Stimulated activated memory B cell treated with anti-CD40 and anti-IgM and Interleukin-4, amounts not matched to agents 10 μg/mL and 1 μg/mL and 100 μg/mL, for 72 hours (primary cell): ENCODE data around the gene RNF144A.

Experiments used
- ATAC-seq: fragments of 150-1000 bp; cut with Tn5 transposase; 2 replicates; pipeline ENCODE4 v1.10.0; 2021
- H3K27ac Mint-ChIP-seq: one replicate; pipeline ENCODE4 v1.8.0; 2022; ENCODE audit warnings: mild to moderate bottlenecking, mixed read lengths
- H3K27me3 Mint-ChIP-seq: one replicate; pipeline ENCODE4 v1.8.0; 2022; ENCODE audit warnings: mixed read lengths
- H3K36me3 Mint-ChIP-seq: one replicate; pipeline ENCODE4 v1.8.0; 2022; ENCODE audit warnings: mixed read lengths
- H3K4me1 Mint-ChIP-seq: one replicate; pipeline ENCODE4 v1.8.0; 2022; ENCODE audit warnings: mixed read lengths
- H3K4me3 Mint-ChIP-seq: one replicate; pipeline ENCODE4 v1.8.0; 2022; ENCODE audit warnings: mild to moderate bottlenecking, moderate library complexity, mixed read lengths
- H3K9me3 Mint-ChIP-seq: one replicate; pipeline ENCODE4 v1.8.0; 2022; ENCODE audit warnings: mixed read lengths

The RNF144A gene

DNA sequence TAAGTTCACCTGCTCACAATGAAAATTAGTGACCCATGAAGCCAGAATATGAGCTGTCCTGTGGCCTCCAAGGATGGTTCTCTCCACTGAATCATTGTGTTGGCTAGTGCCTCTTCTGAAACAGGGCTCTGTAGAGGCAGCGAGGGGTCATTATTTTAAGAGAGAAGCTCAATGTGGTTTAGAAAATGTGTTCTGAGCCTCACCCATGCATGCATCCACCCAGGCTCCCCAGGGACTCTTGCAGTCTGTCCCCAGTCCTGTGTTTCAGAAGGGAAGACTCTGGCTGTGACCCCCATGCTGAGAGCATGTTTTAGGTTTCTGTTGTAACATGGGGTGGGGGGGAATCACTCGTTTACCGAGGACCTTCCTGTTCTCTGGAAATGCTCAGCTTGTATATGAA lies 135.2 kb downstream of the RNF144A start:
- H3K36me3 Mint-ChIP-seq = peaks cover 5% of the 10 kb centered on the region

DNA sequence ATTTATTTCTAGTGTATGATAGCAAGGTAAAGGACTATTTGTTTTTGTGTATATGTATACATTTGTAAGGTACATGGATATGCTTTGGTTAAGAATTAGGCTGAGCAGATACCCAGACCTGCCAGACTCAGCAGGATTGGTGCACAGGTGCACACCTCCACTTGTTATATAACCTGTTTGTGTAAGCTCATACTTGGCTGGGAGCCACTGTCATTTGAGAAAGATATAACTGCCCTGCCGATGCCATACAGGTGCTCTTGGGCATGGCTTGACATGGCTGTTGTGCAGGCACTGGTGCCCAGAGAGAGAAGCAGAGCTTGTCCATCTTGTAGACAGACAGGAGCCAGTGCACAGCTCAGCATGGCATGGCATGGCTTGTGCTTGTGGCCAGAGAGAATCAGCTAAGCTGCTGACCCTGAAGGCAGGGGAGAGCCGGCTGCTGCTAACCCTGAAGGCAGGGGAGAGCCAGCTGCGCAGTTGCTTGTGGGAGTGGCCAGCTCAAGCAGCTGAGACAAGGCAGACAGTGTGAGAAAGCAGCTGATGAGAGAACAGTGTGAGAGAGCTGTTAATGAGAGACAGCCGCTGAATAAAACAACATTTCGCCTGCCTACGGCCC lies 136.5 kb downstream of the RNF144A start:
- H3K27ac Mint-ChIP-seq = no peak overlapping the region
- H3K27me3 Mint-ChIP-seq = peaks cover 21% of the 10 kb centered on the region
- peaks cover 4% of the 10 kb centered on the region for H3K36me3 Mint-ChIP-seq
- H3K4me3 Mint-ChIP-seq = no peak overlapping the region
- ATAC-seq = no peak
- peaks cover 21% of the 10 kb centered on the region for H3K4me1 Mint-ChIP-seq
- H3K9me3 Mint-ChIP-seq = peaks cover 9% of the 10 kb centered on the region

More for the DNA sequence above, 135.2 kb downstream of the RNF144A start:
- H3K27me3 Mint-ChIP-seq = peaks cover 34% of the 10 kb centered on the region
- peak; percentile 85 for ATAC-seq
- no peak overlapping the region for H3K4me3 Mint-ChIP-seq
- peaks cover 9% of the 10 kb centered on the region for H3K9me3 Mint-ChIP-seq
- no peak overlapping the region for H3K27ac Mint-ChIP-seq
- H3K4me1 Mint-ChIP-seq = peaks cover 12% of the 10 kb centered on the region

DNA sequence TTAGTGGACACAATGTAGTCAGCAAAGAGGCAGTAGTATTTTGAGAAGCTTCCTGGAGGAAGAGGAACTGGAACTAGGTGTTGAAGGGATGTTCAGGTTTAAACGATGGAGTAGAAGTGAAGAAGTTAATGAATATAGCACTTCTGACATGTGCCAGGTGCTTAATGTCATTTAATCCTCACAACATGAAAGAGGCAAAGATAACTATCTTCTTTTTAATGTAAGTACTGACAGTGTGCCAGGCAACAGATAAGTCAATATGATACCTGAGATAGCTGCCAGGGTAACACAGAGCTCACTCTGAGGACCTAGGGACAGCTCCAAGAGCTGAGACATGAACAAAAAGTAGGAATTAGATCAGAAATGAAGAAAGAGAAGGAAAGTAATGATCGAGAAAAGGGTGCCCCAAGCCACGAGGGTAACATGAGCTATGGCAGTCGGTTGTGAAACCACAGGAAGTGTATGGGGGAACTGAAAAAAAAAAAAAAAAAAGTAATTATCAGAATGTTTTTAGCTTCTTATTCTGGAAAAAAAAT lies 140.7 kb downstream of the RNF144A start:
- Mint-ChIP-seq H3K9me3 (peaks cover under 1% of the 10 kb centered on the region), H3K4me1 (peaks cover 17% of the 10 kb centered on the region), H3K27me3 (peaks cover 9% of the 10 kb centered on the region), H3K4me3 (no peak overlapping the region), H3K27ac (no peak overlapping the region), H3K36me3 (peaks cover 2% of the 10 kb centered on the region)
- ATAC-seq = peak; percentile 59

DNA sequence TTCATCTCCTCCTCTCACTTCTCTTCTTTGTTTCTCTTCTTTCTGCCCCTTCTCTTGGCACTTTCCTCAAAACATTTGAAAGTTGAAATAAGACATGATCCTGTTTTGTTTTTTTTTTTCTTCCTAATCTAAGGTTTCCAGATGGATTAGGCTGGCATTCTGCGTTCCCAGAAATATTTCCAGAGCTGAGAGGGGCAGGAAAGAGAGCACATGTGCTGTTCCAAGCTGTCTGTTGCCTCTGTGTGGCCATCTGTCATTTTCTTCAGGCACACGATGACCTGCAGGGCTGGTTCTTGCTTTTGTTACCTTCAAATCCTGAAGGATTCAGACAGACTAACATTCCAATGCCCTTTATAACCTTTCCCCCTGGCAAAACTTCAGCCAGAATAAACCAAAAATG lies 142.9 kb downstream of the RNF144A start:
- Mint-ChIP-seq H3K36me3 (peaks cover 18% of the 10 kb centered on the region), H3K4me1 (peaks cover 17% of the 10 kb centered on the region), H3K27ac (no peak overlapping the region), H3K27me3 (peaks cover 9% of the 10 kb centered on the region), H3K4me3 (no peak overlapping the region), H3K9me3 (peaks cover 16% of the 10 kb centered on the region)
- no peak for ATAC-seq

DNA sequence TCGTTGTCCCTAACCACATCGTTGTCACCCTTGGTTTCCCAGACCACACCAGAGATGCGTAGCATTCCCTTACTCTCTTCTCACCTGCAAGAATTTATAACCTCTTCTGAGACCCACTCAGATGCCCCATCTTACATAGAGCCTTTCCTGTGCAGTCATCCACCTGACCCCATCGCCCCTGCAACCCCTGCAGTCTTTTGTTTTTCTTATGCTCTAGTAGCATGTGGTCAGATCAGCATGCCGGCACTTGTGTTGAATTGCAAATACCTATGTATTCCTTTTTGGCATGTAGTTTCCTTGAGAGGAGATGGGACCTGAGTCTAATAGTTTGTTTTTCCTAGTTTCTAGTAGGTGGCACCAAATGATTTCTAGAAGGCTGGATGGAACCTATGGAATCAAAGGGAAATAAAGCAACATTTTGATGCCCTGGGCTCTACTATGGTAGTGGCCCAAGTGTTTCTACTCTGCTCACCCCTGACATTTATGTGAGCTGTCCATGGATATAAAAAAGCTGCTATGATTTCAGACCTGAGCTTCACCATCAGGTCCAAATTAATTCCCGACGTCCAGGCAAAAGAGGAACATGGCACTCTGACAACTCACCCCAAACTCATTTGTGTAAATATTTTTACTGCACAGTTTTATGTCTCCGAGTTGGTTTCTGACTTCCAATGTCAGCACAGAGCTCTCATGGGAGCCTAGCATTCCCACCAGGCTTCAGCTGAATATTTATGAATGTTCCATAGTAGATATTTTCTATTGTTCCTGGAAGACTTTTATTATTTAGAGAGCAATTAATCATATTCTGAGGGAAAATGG lies 143.6 kb downstream of the RNF144A start:
- H3K9me3 Mint-ChIP-seq = peaks cover 16% of the 10 kb centered on the region
- H3K27ac Mint-ChIP-seq = no peak overlapping the region
- peaks cover 18% of the 10 kb centered on the region for H3K36me3 Mint-ChIP-seq
- H3K4me1 Mint-ChIP-seq = peaks cover 17% of the 10 kb centered on the region
- H3K27me3 Mint-ChIP-seq = peaks cover 9% of the 10 kb centered on the region
- ATAC-seq = no peak
- no peak overlapping the region for H3K4me3 Mint-ChIP-seq

- Mint-ChIP-seq H3K4me3 (no peak overlapping the region), H3K27me3 (peaks cover 9% of the 10 kb centered on the region), H3K36me3 (peaks cover 18% of the 10 kb centered on the region), H3K27ac (no peak overlapping the region), H3K4me1 (peaks cover 17% of the 10 kb centered on the region), H3K9me3 (peaks cover 16% of the 10 kb centered on the region)
- no peak for ATAC-seq
Observed at GRCh38 chr2:7061450-7061789, 144.2 kb downstream of the RNF144A start.

GRCh38 chr2:7061921-7062320 lies 144.7 kb downstream of the RNF144A start:
- H3K27ac Mint-ChIP-seq = no peak overlapping the region
- H3K4me3 Mint-ChIP-seq = no peak overlapping the region
- peaks cover 9% of the 10 kb centered on the region for H3K27me3 Mint-ChIP-seq
- no peak for ATAC-seq
- H3K9me3 Mint-ChIP-seq = peaks cover 16% of the 10 kb centered on the region
- peaks cover 17% of the 10 kb centered on the region for H3K4me1 Mint-ChIP-seq
- H3K36me3 Mint-ChIP-seq = peaks cover 18% of the 10 kb centered on the region

GRCh38 chr2:7063789-7064188 lies 146.6 kb downstream of the RNF144A start:
- Mint-ChIP-seq H3K4me3 (no peak overlapping the region), H3K27me3 (peaks cover 9% of the 10 kb centered on the region), H3K9me3 (peaks cover 16% of the 10 kb centered on the region), H3K27ac (no peak overlapping the region), H3K4me1 (peaks cover 6% of the 10 kb centered on the region), H3K36me3 (peaks cover 18% of the 10 kb centered on the region)
- no peak for ATAC-seq

GRCh38 chr2:7068457-7068856 lies 151.2 kb downstream of the RNF144A start:
- H3K27ac Mint-ChIP-seq = no peak overlapping the region
- H3K4me1 Mint-ChIP-seq = no peaks in the 10 kb centered on the region
- ATAC-seq = no peak
- peaks cover 21% of the 10 kb centered on the region for H3K9me3 Mint-ChIP-seq
- peaks cover 11% of the 10 kb centered on the region for H3K36me3 Mint-ChIP-seq
- peaks cover 8% of the 10 kb centered on the region for H3K27me3 Mint-ChIP-seq
- H3K4me3 Mint-ChIP-seq = no peak overlapping the region

DNA sequence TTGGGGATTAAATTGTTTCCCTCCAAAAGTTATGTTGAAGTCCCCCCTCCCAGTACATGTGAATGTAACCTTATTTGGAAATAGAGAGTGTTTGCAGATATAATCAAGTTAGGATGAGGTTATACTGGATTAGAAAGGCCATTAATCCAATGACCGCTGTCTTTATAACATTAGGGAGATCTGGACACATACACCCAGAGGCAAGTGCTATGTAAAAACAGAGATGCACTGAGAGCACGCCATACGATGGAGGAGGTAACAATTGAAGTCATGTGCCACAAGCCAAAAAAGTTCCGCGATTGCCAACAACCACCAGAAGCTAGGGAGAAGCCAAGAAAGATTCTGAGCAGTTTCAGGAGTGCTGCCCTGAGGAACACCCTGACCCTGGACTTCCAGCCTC lies 153.3 kb downstream of the RNF144A start:
- H3K36me3 Mint-ChIP-seq = no peaks in the 10 kb centered on the region
- H3K9me3 Mint-ChIP-seq = peaks cover 11% of the 10 kb centered on the region
- peaks cover 8% of the 10 kb centered on the region for H3K27me3 Mint-ChIP-seq
- H3K4me3 Mint-ChIP-seq = no peak overlapping the region
- H3K4me1 Mint-ChIP-seq = no peaks in the 10 kb centered on the region
- no peak overlapping the region for H3K27ac Mint-ChIP-seq
- ATAC-seq = no peak

DNA sequence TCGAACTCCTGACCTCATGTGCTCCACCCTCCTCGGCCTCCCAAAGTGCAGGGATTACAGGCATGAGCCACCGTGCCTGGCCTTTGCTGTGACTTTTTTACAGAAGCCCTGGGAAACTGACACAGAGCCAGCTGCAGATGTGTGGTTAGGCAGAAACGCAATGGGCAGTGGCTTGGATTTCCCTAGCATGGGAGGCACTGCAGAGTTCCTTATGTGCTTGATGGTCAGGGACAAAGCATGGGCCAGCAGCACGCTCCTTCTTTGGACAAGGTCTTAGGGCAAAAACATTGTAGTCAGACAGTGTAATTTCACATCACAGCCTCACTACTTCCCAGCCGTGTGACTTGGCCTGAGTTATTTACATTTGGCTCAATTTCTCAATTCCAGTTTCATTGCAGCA lies 153.9 kb downstream of the RNF144A start:
- no peak overlapping the region for H3K4me3 Mint-ChIP-seq

DNA sequence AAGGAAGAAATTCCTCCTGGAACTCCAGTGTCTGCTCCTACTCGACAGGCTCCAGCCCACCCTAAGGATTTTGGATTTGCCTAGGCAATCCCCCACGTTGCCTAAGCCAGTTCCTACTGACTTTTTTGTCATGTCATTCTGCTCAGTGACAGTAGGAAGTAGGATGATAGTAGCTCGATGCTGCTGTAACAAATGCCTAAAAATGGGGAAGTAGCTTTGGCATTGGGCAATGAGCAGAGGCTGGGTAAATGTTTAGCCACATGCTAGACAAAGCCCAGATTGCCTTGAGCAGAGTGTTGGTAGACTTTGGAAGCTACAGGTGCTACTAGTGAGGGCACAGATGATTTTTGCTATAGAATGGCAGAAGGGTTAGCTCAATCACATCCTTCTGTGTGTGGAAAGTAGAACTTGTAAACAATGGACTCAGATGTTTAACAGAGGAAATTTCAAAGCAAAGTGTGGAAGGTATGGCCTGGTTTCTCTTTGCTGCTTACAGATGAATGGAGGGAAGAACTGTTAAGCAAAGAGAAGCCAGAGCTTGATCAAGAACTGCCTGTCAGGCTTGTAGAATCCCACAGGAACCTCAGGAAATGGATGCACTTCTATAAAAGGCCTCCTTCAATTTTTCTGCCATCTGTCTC lies 154.8 kb downstream of the RNF144A start:
- peaks cover 11% of the 10 kb centered on the region for H3K9me3 Mint-ChIP-seq
- no peak for ATAC-seq
- H3K27me3 Mint-ChIP-seq = peaks cover 8% of the 10 kb centered on the region
- H3K27ac Mint-ChIP-seq = no peak overlapping the region
- no peaks in the 10 kb centered on the region for H3K4me1 Mint-ChIP-seq
- no peak overlapping the region for H3K4me3 Mint-ChIP-seq
- H3K36me3 Mint-ChIP-seq = no peaks in the 10 kb centered on the region

More for the DNA sequence above, 153.9 kb downstream of the RNF144A start:
- ATAC-seq = no peak
- Mint-ChIP-seq H3K27ac (no peak overlapping the region), H3K36me3 (no peaks in the 10 kb centered on the region), H3K9me3 (peaks cover 11% of the 10 kb centered on the region), H3K4me1 (no peaks in the 10 kb centered on the region), H3K27me3 (peaks cover 8% of the 10 kb centered on the region)

DNA sequence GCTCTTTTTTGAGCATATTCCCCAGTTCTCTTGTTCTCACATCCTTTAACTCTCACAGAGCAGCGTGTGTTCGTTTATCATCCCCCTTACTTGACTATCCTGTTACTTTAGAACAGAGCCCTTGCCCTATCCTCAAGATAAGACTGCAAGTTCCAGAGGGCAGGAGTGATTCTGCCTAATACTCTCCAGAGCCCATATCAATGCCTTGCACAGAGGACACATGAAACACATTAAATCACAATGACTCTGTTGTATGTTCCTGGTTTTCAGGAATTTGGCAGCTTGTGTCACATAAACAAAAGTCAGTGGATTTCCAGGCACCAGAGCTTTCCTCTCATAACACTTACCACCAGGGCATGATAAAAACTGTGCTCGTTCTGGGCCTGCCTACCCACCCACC lies 156.7 kb downstream of the RNF144A start:
- H3K27ac Mint-ChIP-seq = no peak overlapping the region
- peaks cover 11% of the 10 kb centered on the region for H3K9me3 Mint-ChIP-seq
- ATAC-seq = no peak
- H3K27me3 Mint-ChIP-seq = peaks cover 8% of the 10 kb centered on the region
- H3K36me3 Mint-ChIP-seq = no peaks in the 10 kb centered on the region
- no peak overlapping the region for H3K4me3 Mint-ChIP-seq
- H3K4me1 Mint-ChIP-seq = no peaks in the 10 kb centered on the region

GRCh38 chr2:7075834-7076233 lies 158.6 kb downstream of the RNF144A start:
- Mint-ChIP-seq H3K9me3 (peaks cover 11% of the 10 kb centered on the region), H3K27me3 (no peaks in the 10 kb centered on the region), H3K4me1 (no peaks in the 10 kb centered on the region), H3K36me3 (no peaks in the 10 kb centered on the region), H3K4me3 (no peak overlapping the region), H3K27ac (no peak overlapping the region)
- ATAC-seq = no peak

- Mint-ChIP-seq H3K27me3 (no peaks in the 10 kb centered on the region), H3K36me3 (no peaks in the 10 kb centered on the region), H3K4me1 (no peaks in the 10 kb centered on the region), H3K4me3 (no peak overlapping the region), H3K27ac (no peak overlapping the region), H3K9me3 (peaks cover 4% of the 10 kb centered on the region)
- ATAC-seq = no peak
Observed at GRCh38 chr2:7077660-7078267, 160.6 kb downstream of the RNF144A start.
